GM21423 (cell line): ENCODE data around the gene RGS18.
"Not testable (repeated sequence)": the region's sequence is repeated elsewhere in the genome, so short reads cannot be mapped to it uniquely, and the experiment has no call there.

Experiments used
- ATAC-seq: cut with Tn5 transposase; IDR thresholded peaks from one replicate; pipeline ENCODE4 v1.9.1; 2021; ENCODE audit warnings: mild to moderate bottlenecking, moderate library complexity; ENCODE audit not compliant: unreplicated experiment

Gene RGS18, protein sequence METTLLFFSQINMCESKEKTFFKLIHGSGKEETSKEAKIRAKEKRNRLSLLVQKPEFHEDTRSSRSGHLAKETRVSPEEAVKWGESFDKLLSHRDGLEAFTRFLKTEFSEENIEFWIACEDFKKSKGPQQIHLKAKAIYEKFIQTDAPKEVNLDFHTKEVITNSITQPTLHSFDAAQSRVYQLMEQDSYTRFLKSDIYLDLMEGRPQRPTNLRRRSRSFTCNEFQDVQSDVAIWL

GRCh38 chr1:192158181-192158580, at the start of gene RGS18:
RGS18 (plus strand) TSS chr1:192158462; CDS start chr1:192158638, 176 bp downstream.
- ATAC-seq: peak; percentile 84

DNA sequence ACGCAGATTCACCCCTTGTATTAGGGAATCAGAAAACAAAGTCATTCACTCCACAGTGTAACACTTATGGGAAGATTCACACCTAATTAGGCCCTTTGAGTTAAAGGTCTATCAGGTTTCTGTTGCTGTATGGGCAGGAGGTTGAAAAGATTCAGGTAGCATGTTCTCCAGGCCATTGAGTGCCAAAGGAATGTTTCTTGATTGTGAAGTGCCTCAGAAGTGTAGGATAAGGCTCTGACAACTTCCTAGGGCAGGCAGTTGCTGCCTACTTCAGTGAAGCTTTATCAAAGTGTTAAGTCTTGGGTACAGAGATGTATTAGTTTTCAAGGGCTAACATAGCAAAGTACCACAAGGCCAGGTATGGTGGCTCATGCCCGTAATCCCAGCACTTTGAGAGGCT, 48.7 kb upstream of the RGS18 start:
- ATAC-seq: no peak

- no peak for ATAC-seq
Observed at GRCh38 chr1:192115000-192115399, 43.3 kb upstream of the RGS18 start.

- no peak for ATAC-seq
Observed at GRCh38 chr1:192118881-192119405, 39.3 kb upstream of the RGS18 start.

DNA sequence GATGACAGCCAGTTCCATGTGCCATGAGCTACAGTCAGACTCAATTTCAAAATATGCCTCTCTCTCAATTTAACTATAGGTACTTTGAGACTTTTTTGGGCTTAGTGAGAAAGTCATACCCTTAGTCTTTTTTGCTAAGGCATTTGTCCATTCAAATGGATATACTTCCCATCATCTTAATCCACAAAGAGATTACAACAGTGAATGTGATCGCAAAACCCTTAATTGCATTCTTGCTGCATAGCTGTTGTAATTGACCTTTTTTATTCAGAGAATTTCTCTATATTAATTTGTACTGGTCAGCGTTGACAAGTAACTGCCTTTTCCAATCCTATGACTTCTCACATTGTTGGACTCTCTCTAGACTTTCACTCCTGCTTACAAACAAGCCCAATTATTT, 38.6 kb upstream of the RGS18 start:
- no peak for ATAC-seq

DNA sequence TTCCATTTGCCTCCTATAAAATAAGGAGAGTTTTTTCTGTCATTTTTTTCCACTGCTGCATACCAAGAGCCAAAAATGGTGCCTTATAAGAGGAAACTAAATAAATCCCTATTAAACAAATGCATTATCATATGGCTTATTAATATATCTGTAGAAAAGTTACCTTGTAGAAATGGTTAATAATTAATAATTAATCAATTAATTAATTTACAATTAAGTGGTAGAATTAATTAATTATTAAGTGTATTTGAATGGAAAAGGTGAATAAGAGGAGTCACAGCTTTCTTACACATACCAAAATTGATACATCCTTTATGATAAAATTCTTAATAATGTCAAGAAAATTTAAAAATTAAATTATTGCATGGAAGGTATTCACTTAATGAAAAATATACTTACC, 35.6 kb upstream of the RGS18 start:
- ATAC-seq: no peak

DNA sequence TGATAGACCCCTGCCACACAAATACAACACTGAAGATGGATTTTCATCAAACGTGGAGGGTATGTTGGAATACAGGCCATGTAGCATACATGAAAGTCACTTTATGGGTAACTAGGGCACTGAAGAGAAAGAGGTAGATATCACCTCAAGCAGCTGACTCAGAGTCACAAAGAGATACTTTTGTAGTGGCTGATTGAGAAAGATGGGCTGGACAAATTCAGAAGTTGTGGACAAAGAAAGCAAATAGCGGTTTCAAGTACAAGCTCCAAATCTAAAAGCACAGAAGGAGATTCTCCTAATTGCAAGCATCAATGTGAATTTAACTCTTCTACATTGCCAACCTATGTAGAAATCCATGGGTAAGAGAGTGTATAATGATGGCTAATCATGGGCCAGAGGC, 35.0 kb upstream of the RGS18 start:
- no peak for ATAC-seq

DNA sequence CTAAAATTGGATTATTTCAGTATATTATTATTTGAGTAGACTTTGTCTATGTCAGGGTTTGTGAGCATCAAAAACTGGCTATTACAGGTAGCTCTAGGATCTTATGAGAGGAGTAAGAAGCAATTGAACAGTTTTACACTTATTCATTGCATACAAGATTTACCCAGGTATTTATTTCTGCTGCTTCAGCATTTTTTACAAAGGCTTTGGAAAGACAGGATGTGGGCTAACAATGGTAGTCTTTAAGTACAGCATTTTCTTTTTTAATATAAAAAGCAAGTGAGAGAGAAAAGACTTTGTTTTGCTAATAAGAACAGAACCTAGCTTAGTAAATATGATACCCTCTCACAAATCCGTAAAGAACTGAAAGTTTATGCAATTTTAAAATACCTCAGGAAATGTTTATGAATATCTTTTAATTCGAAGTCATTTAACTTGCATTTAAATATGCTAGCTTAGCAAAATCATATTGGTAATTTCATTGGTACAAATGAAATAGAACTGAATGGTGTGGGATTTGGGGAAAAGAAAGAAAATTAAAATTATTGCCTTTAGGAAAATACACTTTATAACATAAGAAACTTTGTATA, 32.1 kb upstream of the RGS18 start:
- ATAC-seq: no peak

- no peak for ATAC-seq
Observed at GRCh38 chr1:192130175-192130574, 28.1 kb upstream of the RGS18 start.

GRCh38 chr1:192130865-192131264, 27.4 kb upstream of the RGS18 start:
- ATAC-seq: not testable (repeated sequence)

DNA sequence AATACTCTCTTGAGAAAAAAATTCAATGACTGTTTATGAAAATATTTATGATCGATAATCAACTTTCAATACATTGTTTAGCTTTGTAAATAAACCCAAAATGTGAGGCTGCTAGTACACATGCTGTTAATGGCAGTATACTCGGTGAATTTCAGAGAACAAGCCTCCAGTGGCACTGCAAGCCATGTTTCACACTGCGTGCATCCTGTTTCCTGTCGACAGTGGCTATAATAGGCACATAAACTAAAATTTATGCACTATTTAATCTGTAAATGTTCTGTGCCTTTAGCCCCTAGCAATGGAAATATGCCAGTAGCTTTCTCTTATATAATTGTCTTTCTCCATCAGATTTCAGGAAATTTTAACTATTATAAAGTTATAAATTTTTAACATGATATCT, 26.3 kb upstream of the RGS18 start:
- no peak for ATAC-seq

- no peak for ATAC-seq
Observed at GRCh38 chr1:192133350-192133926, 24.8 kb upstream of the RGS18 start.

- ATAC-seq: no peak
Observed at GRCh38 chr1:192140382-192140781, 17.9 kb upstream of the RGS18 start.

- no peak for ATAC-seq
Observed at GRCh38 chr1:192147221-192147620, 11.0 kb upstream of the RGS18 start.

GRCh38 chr1:192147696-192148095, 10.6 kb upstream of the RGS18 start:
- no peak for ATAC-seq

GRCh38 chr1:192151176-192151575, 7.1 kb upstream of the RGS18 start:
- no peak for ATAC-seq

DNA sequence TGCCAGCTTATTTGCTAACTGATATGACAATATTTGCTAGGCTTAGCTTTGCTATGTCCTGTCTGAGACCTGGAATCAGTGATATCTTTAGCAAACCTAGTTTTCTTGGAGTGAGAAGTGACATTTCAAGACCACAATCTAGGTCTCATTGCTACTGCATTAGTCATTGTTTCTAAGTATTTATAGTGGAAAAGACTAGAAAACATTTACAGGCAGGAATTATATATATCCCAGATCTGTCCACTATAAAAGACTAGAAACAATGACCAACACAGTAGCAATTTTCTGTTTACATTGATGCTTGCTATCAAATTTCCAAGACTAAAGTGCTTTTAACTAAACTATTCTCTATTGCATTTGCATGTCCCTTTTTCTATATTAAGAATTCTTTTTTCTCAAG, 5.0 kb upstream of the RGS18 start:
- ATAC-seq: no peak

DNA sequence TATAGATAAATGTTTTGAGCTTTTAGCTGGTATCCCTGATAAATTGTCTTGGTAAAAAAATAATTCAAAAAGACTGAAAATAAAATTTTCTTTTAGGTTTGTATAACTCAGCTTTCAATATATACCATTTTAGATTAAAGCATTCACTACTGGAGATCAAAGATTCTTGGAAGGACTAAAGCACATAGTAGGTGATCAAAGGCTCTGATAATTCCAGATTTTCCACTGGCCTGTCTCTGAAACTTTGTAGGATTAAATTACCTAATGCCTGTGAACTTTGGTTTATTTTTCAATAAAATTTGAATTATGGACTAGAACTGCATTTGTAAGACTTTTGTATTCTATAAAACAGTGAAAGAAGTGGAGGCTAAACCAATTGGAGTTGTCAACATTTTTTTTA, 1.2 kb upstream of the RGS18 start:
- ATAC-seq: no peak

DNA sequence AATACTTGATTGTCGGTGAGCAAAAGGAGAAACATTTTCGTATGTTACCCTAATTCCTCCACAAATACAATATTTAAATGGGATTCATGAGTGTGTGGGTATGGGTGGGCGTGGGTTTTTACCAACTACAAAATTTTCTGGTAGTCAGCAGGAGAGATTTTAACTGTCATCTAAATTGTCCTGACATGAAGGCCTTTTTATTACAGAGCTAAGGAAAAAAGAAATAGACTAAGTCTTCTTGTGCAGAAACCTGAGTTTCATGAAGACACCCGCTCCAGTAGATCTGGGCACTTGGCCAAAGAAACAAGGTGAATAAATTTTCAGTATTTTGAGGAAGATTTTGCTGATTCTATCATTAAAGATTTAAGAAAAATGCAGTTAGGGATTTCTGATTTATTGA, 752 bp downstream of the RGS18 start:
- no peak for ATAC-seq

GRCh38 chr1:192159781-192160180, 1.5 kb downstream of the RGS18 start:
- ATAC-seq: no peak

DNA sequence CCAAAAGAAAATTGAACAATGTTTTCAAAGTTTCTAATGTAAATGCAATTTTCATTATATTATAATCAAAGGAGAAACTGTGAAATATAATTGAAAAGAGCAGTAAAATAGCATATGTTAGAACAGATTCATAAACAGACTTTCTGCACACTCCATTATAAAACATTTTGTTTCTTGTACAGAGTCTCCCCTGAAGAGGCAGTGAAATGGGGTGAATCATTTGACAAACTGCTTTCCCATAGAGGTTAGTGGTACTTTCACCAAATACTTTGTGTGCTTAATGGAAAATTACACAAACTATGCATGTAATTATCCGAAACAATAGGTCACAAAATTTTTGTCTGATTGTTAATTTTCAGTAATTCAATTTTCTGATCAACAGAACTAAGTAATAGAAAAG, 1.9 kb downstream of the RGS18 start:
- no peak for ATAC-seq

GRCh38 chr1:192161976-192162375, 3.7 kb downstream of the RGS18 start:
- no peak for ATAC-seq
